Measurements from ENCODE around the gene STARD5. TPM values are rescaled to one million over a fixed set of nuclear protein-coding genes. Genes with fewer than 3 reads are reported as not detected.

Gene STARD5
- total RNA-seq, 4 donors from 2014 or later: 4.9 to 7.1 (median 6.1) TPM

- DNase-seq (ENCODE audit: low spot score in 2 of 2): peak; percentile 30 to 70
- no peaks in the 10 kb centered on the region for H3K27me3 ChIP-seq
- no peak overlapping the region for H3K4me3 ChIP-seq
- WGBS, 2 donors: 9 to 11% methylated on average over 11 of the region's 11 CpGs
- H3K27ac ChIP-seq: peak overlapping the region; percentile 22 to 70 (median 36)
- TF ChIP-seq EP300 (IDR thresholded peaks at IDR 0.05): peak in 1 of 2 donors; percentile 25
- TF ChIP-seq POLR2A (IDR thresholded peaks at IDR 0.05): no peak
- TF ChIP-seq, protein P1, sequence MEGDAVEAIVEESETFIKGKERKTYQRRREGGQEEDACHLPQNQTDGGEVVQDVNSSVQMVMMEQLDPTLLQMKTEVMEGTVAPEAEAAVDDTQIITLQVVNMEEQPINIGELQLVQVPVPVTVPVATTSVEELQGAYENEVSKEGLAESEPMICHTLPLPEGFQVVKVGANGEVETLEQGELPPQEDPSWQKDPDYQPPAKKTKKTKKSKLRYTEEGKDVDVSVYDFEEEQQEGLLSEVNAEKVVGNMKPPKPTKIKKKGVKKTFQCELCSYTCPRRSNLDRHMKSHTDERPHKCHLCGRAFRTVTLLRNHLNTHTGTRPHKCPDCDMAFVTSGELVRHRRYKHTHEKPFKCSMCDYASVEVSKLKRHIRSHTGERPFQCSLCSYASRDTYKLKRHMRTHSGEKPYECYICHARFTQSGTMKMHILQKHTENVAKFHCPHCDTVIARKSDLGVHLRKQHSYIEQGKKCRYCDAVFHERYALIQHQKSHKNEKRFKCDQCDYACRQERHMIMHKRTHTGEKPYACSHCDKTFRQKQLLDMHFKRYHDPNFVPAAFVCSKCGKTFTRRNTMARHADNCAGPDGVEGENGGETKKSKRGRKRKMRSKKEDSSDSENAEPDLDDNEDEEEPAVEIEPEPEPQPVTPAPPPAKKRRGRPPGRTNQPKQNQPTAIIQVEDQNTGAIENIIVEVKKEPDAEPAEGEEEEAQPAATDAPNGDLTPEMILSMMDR (IDR thresholded peaks at IDR 0.05): peak; percentile 67 to 84 (median 80)
- peaks cover 0 to 34% (median 0%) of the 10 kb centered on the region in 3 donors for H3K36me3 ChIP-seq
- peaks cover 0 to 20% (median 0%) of the 10 kb centered on the region in 4 donors for H3K9me3 ChIP-seq
- peaks cover 0 to 31% (median 0%) of the 10 kb centered on the region in 4 donors for H3K4me1 ChIP-seq
These were observed 48.8 kb downstream of the STARD5 start for GRCh38 chr15:81274931-81275707.

DNA sequence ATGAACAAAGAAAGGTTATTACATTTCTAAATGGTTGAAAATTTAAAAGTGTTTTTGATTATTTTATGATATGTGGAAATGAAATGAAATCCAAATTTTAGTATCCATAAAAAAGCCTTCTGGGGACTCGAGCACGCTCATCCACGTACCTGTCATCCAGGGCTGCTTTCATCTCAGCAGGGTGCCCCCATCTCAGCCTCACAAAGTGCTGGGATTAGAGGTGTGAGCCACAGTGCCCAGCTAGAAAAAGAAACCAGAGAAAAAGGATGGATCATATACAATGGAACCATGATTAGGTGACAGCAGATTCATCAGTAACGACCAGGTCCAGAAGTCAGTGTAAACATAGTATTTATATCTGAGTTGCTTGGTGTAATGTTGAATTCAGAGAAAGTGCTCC lies 49.7 kb downstream of the STARD5 start:
- no peak for DNase-seq (ENCODE audit: low spot score in 2 of 2)
- H3K9me3 ChIP-seq: peaks cover 0 to 20% (median 0%) of the 10 kb centered on the region in 4 donors
- peak overlapping the region in 1 of 4 donors; percentile 70 for H3K27ac ChIP-seq
- no peaks in the 10 kb centered on the region for H3K27me3 ChIP-seq
- TF ChIP-seq, protein P1 (IDR thresholded peaks at IDR 0.05): no peak
- TF ChIP-seq POLR2A (IDR thresholded peaks at IDR 0.05): no peak
- no peak for TF ChIP-seq EP300 (IDR thresholded peaks at IDR 0.05)
- peaks cover 0 to 24% (median 0%) of the 10 kb centered on the region in 4 donors for H3K4me1 ChIP-seq
- peaks cover 0 to 26% (median 0%) of the 10 kb centered on the region in 3 donors for H3K36me3 ChIP-seq
- WGBS, 2 donors: 91 to 93% methylated on average over 4 of the region's 4 CpGs
- H3K4me3 ChIP-seq: no peak overlapping the region

DNA sequence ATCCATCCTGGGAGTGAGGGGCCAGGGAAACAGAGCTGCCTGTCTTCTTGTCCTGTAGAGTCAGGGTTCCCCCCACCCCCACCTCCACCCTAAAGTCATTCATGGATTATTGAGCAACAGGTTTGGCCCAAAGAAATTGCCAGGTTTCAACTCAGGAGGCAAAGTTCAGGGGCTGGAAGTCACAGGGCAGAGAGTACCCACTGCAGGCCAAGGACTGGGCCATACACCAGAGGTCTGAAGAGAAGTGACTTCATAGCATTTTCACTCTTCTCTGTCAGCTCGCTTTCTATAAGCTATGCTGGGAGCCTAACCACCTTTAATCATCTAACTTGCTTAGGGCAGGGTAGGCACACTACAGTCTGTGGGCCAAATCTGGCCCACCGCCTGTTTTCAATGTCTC lies 50.1 kb downstream of the STARD5 start:
- Histone ChIP-seq H3K27me3 (no peaks in the 10 kb centered on the region), H3K4me1 (peaks cover 0 to 24% (median 0%) of the 10 kb centered on the region in 4 donors), H3K36me3 (peaks cover 0 to 26% (median 0%) of the 10 kb centered on the region in 3 donors), H3K4me3 (no peak overlapping the region), H3K27ac (peak overlapping the region in 1 of 4 donors; percentile 36), H3K9me3 (peaks cover 0 to 20% (median 0%) of the 10 kb centered on the region in 4 donors)
- TF ChIP-seq POLR2A (IDR thresholded peaks at IDR 0.05): no peak
- TF ChIP-seq, protein P1 (IDR thresholded peaks at IDR 0.05): no peak
- no peak for TF ChIP-seq EP300 (IDR thresholded peaks at IDR 0.05)
- WGBS, 2 donors: 91 to 96% methylated on average over 2 of the region's 2 CpGs
- no peak for DNase-seq (ENCODE audit: low spot score in 2 of 2)

GRCh38 chr15:81273200-81273599 lies 50.7 kb downstream of the STARD5 start:
- 87 to 96% methylated on average over 5 of the region's 5 CpGs for WGBS, 2 donors
- Histone ChIP-seq H3K27me3 (no peaks in the 10 kb centered on the region), H3K9me3 (peaks cover 0 to 18% (median 0%) of the 10 kb centered on the region in 4 donors), H3K27ac (peak overlapping the region in 1 of 4 donors; percentile 36), H3K4me3 (no peak overlapping the region), H3K4me1 (peaks cover 0 to 24% (median 0%) of the 10 kb centered on the region in 4 donors), H3K36me3 (peaks cover 0 to 20% (median 0%) of the 10 kb centered on the region in 3 donors)
- TF ChIP-seq, protein P1 (IDR thresholded peaks at IDR 0.05): no peak
- TF ChIP-seq EP300 (IDR thresholded peaks at IDR 0.05) (no peak), POLR2A (IDR thresholded peaks at IDR 0.05) (no peak)
- no peak for DNase-seq (ENCODE audit: low spot score in 2 of 2)

Measured in tibial nerve (tissue), 4 donors.